SK-N-SH treated with all-trans-retinoic acid at 6 μM for 48 hours (cell line): ENCODE results near the gene GNG2.

Source experiments
- BACH2 ChIP-seq: fragments of 250-450 bp; sonication (Bioruptor Pico); IDR thresholded peaks from 2 replicates; pipeline ENCODE4 v1.9.0; 2021; ENCODE audit warnings: mild to moderate bottlenecking, borderline replicate concordance
- ZC3H10 ChIP-seq: fragments of 250-450 bp; sonication (Bioruptor Pico); IDR thresholded peaks from 2 replicates; pipeline ENCODE4 v1.5.1; 2021; ENCODE audit warnings: mild to moderate bottlenecking, moderate library complexity
- ZNF8 ChIP-seq: fragments of 450-650 bp; formaldehyde crosslinking; IDR thresholded peaks from 2 replicates; pipeline ENCODE4 v1.5.0; 2020; ENCODE audit warnings: mild to moderate bottlenecking, moderate library complexity
- TF ChIP-seq, protein P1 (sequence below): fragments of 250-450 bp; sonication (Bioruptor Pico); IDR thresholded peaks from 2 replicates; pipeline ENCODE4 v1.5.0; 2020; ENCODE audit warnings: mild to moderate bottlenecking, moderate library complexity

DNA sequence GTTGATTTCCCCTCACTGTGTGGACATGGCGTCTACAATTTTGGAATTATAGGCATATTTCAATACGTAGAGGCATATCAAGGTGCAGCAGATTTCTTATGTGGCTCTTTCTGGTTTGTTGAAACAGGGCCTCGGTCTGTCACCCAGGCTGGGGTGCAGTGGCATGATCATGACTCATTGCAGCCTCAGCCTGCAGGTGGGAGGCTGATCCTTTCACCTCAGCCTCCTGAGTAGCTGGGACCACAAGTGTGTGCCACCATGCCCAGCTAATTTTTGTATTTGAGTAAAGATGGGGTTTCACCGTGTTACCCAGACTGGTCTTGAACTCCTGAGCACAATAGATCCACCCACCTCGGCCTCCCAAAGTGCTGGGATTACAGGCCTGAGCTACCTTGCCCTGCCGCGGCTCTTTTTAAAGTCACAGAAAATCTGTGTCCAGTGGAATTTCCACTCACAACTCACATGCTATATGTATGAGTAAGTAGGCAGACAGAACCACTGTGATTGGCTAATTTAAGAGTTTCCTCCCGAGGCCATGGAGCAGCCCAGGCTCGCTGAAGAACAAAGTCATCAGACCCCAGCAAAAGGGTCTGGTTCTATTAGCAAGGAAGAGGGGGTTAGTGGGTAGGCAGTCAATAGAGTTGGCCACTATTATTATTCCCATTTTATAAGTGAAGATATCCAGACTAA lies 9.1 kb downstream of the GNG2 start:
- no peak for TF ChIP-seq ZC3H10 (CRISPR knock-in tag)
- no peak for TF ChIP-seq ZNF8 (CRISPR knock-in tag)
- TF ChIP-seq, protein P1, sequence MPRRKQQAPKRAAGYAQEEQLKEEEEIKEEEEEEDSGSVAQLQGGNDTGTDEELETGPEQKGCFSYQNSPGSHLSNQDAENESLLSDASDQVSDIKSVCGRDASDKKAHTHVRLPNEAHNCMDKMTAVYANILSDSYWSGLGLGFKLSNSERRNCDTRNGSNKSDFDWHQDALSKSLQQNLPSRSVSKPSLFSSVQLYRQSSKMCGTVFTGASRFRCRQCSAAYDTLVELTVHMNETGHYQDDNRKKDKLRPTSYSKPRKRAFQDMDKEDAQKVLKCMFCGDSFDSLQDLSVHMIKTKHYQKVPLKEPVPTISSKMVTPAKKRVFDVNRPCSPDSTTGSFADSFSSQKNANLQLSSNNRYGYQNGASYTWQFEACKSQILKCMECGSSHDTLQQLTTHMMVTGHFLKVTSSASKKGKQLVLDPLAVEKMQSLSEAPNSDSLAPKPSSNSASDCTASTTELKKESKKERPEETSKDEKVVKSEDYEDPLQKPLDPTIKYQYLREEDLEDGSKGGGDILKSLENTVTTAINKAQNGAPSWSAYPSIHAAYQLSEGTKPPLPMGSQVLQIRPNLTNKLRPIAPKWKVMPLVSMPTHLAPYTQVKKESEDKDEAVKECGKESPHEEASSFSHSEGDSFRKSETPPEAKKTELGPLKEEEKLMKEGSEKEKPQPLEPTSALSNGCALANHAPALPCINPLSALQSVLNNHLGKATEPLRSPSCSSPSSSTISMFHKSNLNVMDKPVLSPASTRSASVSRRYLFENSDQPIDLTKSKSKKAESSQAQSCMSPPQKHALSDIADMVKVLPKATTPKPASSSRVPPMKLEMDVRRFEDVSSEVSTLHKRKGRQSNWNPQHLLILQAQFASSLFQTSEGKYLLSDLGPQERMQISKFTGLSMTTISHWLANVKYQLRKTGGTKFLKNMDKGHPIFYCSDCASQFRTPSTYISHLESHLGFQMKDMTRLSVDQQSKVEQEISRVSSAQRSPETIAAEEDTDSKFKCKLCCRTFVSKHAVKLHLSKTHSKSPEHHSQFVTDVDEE (CRISPR knock-in tag), result no peak
- no peak for TF ChIP-seq BACH2 (CRISPR knock-in tag)
